ENCODE results near the gene STAMBPL1. TPM values are rescaled to one million over a fixed set of nuclear protein-coding genes. Genes with fewer than 3 reads are reported as not detected.

Gene STAMBPL1
- total RNA-seq, 1 donor from 2014 or later = 8.4 TPM

DNA sequence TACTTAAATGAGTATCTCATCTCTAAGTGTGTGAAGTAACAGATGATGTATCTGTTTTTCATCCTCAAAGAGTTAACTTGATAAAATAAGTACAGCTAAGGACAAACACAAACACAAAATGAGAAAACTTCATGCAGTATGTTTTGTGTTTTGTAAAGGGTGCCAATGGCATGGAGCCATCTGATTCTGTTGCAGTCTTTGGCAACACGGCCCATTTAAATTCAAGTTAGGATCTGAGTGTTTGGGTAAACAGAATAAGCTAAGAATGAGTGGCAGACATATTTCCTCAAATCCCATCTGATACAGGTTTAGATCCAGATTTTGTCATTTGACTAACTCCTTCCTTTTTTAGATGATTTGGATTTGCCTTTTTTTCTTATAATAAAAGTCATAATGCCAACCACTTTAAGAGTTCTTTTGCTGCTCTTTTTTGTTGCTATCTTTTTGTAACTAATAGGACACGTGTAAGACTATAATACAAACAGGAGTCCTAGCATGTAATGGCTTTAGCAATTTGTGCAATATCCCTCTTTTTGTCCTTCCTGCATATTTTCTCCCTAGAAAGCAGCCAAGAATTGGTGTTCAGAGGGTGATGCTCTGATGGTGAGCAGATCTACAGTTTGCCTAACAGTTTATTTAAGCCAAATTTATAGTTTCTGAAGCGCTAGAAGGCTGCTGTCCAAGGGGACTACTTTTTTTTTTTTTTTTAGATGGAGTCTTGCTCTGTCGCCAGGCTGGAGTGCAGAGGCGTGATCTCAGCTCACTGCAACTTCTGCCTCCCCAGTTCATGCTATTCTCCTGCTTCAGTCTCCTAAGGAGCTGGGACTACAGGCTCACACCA, 91.4 kb downstream of the STAMBPL1 start:
- peaks cover 5% of the 10 kb centered on the region for H3K4me1 Mint-ChIP-seq (ENCODE audit: unreplicated experiment)
- no peak overlapping the region for H3K27ac Mint-ChIP-seq
- DNase-seq (ENCODE audit: extremely low spot score, unreplicated experiment) = no peak

More for the DNA sequence above, 91.4 kb downstream of the STAMBPL1 start:
- Mint-ChIP-seq H3K27me3 (no peaks in the 10 kb centered on the region), H3K9me3 (no peaks in the 10 kb centered on the region), H3K36me3 (no peaks in the 10 kb centered on the region), H3K4me3 (no peak overlapping the region)
- TF ChIP-seq, protein P1, sequence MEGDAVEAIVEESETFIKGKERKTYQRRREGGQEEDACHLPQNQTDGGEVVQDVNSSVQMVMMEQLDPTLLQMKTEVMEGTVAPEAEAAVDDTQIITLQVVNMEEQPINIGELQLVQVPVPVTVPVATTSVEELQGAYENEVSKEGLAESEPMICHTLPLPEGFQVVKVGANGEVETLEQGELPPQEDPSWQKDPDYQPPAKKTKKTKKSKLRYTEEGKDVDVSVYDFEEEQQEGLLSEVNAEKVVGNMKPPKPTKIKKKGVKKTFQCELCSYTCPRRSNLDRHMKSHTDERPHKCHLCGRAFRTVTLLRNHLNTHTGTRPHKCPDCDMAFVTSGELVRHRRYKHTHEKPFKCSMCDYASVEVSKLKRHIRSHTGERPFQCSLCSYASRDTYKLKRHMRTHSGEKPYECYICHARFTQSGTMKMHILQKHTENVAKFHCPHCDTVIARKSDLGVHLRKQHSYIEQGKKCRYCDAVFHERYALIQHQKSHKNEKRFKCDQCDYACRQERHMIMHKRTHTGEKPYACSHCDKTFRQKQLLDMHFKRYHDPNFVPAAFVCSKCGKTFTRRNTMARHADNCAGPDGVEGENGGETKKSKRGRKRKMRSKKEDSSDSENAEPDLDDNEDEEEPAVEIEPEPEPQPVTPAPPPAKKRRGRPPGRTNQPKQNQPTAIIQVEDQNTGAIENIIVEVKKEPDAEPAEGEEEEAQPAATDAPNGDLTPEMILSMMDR (conservative IDR thresholded peaks at IDR 0.05) = no peak

Other genes starting within 250 kb of the STAMBPL1 start
- gene LIPF, start 215.8 kb upstream of the STAMBPL1 start, total RNA-seq (ENCODE audit: low replicate concordance) = 19.6 TPM in 1 of 2 replicates, not detected in the other
- gene LIPK, start 174.0 kb upstream of the STAMBPL1 start, total RNA-seq (ENCODE audit: low replicate concordance) = 0.41 and 3.2 TPM in 2 replicates
- gene LIPN, start 120.2 kb upstream of the STAMBPL1 start, total RNA-seq (ENCODE audit: low replicate concordance) = 0.24 and 1.5 TPM in 2 replicates
- 0.38 TPM in 1 of 2 replicates, not detected in the other for gene LIPM, start 77.5 kb upstream of the STAMBPL1 start, total RNA-seq (ENCODE audit: low replicate concordance)
- 2.9 and 8.4 TPM in 2 replicates for gene ANKRD22, start 28.4 kb upstream of the STAMBPL1 start, total RNA-seq (ENCODE audit: low replicate concordance)
- 38.1 and 76.5 TPM in 2 replicates for gene ACTA2, start 72.5 kb downstream of the STAMBPL1 start, total RNA-seq (ENCODE audit: low replicate concordance)
- 8.1 and 9.2 TPM in 2 replicates for gene FAS, start 110.6 kb downstream of the STAMBPL1 start, total RNA-seq (ENCODE audit: low replicate concordance)

All from type B pancreatic cell (in vitro differentiated cells).